ENCODE data around the gene COX20.
"Not testable (repeated sequence)": the region's sequence is repeated elsewhere in the genome, so short reads cannot be mapped to it uniquely, and the experiment has no call there.

COX20 gene

DNA sequence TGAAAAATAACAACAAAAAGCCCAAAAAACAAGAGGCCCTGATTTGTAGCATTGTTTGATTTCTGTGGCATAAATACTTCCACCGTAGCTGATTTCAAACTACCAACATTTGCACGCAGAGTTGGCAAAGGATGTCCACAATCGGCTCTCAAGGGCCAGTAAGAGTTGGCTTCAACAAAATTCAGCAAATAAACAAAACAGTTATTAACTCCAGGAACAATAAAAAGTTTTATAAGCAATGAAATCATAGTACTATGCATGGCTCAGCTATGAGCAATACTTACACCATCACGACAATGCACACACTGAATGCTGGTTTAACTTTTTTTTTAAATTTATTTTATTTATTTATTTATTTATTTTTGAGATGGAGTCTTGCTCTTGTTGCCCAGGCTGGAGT is 8.7 kb upstream of the COX20 start:
- no peak for DNase-seq

DNA sequence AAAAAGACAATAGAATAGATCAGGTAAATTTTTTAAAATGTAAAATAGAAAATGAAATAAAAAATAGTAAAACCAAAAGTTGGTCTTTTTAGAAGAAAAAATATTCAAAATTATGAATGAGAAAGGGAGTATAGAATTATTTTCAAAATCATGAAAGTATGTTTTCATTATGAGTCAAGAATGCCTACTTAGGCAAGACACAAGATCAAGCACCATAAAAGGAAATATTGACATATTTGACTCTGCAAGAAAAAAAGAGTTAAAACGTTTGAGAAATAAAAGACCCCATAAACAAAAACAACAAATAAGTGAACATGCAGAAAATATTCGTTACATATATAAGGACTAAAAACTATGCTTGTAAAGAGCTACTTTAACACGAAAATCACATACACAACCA is 4.8 kb upstream of the COX20 start:
- peak in 1 of 5 experiments; percentile 20 for DNase-seq

DNA sequence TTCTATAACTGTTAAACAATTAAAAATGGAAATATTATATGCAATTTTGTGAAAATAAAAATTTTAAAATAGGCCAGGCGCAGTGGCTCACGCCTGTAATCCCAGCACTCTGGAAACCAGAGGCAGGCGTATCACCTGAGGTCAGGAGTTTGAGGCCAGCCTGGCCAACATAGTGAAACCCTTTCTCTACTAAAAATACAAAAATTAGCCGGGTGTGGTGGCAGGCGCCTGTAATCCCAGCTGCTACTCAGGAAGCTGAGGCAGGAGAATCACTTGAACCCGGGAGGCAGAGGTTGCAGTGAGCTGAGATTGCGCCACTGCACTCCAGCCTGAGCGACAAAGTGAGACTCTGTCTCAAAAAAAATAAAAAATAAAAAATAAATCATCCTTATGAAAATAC is 2.2 kb upstream of the COX20 start:
- not testable (repeated sequence) for DNase-seq

DNA sequence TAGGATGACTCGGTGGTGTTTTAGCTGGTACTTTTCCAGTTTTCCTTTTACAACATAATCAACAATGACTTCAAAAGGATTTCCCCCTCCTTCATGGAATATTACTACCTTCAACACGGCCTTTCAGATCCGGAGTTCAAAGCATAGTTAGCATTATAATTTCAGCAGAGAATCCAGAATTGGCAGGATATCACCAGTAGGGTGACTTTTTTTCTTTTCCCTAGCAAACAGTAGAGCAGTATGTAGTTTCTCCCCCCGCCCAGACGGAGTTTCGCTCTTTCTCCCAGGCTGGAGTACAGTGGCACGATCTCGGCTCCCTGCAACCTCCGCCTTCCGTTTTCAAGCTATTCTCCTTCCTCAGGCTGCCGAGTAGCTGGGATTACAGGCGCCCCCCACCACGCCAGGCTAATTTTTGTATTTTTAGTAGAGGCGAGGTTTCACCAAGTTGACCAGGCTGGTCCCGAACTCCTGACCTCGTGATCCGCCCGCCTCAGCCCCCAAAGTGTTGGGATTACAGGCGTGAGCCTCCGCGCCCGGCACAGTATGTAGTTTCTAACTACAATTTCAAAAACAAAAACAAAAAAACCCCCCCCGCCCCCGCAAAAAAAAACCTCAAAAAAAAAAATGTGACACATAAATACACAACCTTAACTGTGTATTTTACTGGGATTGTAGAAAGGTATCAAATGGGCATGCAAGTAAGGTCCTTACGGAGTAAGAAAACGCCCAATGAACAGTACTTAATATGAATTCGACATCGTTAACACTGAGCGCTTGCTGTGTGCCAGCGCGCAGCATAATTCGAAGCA is 1.5 kb upstream of the COX20 start:
- DNase-seq: peak in 4 of 5 experiments; percentile 40 to 78 (median 45)

DNA sequence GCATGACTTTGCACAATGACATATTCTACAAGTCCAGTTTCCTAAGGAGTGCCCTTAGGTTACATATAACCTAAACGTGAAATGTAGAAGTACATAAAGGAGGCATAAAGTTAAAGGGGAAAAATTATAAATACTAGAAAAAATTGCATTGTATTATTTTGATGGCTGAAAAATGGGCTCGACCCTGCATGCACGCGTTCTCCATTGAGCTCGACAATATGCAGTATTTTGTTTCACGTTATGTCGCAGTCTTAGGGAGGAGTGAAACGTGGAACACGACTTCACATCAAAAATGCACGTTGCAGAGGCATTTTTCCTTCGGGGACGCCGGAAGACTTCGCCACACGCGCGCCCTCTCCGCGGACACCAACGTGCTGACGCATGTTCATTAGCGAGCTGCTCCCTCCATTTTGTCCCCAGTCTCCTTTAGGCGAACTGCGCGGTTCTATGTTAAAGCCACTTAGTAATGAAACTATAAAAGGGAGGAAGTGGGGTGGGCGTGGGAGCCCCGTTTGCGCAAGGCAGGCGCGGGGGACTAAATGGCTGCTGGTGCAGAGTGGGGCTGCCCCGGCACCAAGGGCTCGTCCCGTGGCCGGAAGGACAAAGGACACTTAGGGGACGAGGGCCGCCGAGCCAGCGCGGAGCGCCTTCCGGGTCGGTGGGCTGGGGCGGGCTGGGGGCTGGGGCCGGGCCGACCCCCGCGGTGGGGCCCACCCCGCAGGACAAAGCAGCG is 749 bp upstream of the COX20 start:
- peak; percentile 65 to 97 (median 84) for DNase-seq

DNA sequence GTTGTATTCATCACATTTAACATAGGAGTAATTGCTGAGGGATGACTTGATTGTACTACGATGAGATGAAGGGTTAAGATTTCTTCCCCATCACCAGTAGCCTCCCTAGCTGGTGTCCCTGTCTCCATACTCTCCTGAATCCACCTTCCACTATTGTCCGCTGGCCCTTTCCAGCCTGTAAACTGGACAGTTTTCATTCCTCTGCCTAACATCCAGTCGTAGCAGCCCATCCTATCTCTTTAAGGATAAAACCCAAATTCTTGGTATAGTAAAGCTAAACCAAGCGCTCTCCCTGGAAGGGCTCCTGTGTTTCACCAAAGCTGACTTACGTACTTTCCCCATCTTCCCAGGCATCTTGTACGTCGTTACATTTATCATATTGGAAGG is 670 bp downstream of the COX20 start:
- peak in 1 of 5 experiments; percentile 18 for DNase-seq

DNA sequence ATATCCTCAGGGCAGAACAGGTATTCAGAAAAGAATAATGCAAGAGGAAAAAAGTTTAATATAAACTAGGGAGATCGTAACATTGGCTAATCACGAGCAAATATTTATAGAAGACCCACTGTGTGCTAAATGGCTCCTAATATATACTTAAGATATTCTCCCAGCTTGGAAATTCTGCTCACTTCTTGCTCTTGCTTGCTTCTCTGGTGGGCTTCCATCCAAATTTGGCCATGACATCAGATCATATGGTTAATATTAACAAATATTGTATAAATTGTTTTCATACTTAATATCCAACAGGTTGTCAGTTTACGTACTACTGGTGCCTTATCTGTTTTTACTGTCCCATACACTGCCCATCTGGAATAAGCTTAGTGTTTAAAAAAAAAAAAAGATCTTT is 1.1 kb downstream of the COX20 start:
- DNase-seq: no peak

DNA sequence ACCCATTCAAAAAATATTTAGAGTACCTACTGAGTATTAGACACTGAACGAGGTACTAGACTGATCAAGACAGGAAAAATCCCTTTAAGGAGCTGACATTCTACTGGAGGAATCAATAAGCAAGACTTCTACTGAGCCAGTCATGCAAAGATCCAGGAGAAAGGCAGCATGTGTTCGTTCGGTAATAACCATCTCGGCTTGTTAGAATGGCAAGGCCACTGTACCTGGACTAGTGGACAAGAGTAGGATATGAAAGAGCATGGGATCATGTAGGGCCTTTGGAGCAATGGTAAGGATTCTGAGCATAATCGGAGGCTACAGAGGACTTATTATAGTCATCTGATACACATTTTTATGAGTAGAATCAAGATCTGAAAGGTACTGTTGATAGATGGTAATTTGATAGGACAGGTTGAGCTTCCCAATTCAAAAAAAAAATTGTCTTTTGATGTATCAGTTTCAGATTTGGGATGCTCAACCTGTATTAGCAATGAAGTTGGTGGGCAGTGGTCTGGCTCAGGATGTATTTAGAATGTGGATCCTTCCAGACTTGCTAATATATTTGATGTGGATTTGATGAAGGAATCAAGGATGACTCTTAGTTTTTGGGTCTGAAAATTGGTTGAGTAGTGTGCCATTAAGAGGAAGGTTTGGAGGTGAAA is 2.3 kb downstream of the COX20 start:
- no peak for DNase-seq

DNA sequence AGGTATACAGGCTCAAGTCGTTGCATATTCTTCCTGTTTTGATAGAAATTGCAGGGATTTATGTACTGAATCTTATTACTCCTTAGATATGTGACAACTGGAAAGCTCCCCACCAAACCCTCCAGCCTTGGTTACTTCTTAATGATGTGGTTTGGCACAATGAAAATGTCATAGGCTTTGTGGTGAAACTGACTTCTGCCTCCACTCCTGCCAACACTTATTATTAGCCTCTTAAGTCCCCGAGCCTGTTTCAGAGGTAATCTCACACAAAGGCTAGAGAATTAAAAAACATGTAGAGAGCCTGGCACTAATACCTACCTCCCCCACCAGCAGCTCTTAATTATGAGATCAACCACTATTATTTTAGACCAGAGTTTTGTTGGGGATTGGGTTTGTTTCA is 4.2 kb downstream of the COX20 start:
- DNase-seq: peak in 1 of 5 experiments; percentile 18

DNA sequence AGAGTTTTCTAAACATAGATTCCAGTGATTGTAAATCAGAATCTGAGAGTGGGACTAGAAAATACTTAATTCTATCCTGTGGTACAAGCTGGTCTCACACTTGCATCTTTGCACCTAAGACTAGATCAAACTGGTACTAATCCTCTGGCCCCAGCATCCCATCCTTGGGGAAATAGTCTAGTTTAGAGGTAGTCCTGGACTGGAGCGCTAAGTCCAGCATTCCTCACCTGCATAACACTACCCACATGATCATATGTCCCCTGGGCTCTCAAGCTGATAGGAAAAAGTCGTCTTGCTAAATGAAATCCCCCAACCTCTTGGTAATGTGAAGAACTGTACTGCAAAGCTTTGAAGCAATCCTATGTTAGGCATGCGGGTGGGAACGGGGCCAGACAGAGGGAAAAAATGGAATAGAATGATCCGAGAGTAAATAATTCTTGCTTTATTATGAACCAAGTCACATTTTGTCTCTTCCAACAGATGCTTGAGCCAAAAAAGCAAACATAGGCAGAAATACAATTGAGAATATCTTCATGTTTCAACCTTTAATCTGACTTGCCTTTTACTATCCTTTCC is 4.8 kb downstream of the COX20 start:
- DNase-seq: no peak

DNA sequence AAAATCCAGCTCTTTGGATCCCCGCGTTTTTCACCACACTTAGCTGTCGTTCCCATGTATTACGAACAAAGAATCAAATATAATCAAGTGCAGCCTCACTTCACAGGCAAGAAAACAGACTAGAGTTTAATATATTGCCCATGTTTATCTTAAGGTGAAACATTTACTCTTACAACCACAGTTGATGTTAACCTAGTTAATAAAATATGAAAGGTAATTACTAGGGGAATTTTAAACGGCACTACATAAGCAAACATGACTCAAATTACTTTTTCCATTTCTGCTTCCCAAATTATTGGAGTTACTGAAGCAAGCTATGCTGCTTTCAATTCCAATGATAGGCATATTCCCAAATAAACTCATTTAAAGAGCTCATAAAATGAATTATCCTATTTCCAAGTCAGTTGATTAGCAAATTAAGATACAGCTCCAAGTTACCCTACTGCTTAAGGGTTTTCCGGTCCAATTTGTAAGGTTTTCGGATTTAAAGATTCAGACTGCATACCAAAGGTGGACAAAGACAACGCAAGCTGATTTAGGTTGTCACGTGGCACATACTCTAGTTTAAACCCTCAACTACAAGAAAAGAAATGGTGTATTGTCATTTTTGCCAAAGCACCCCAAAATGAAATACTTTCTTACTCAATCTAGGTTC is 5.9 kb downstream of the COX20 start:
- no peak for DNase-seq

DNA sequence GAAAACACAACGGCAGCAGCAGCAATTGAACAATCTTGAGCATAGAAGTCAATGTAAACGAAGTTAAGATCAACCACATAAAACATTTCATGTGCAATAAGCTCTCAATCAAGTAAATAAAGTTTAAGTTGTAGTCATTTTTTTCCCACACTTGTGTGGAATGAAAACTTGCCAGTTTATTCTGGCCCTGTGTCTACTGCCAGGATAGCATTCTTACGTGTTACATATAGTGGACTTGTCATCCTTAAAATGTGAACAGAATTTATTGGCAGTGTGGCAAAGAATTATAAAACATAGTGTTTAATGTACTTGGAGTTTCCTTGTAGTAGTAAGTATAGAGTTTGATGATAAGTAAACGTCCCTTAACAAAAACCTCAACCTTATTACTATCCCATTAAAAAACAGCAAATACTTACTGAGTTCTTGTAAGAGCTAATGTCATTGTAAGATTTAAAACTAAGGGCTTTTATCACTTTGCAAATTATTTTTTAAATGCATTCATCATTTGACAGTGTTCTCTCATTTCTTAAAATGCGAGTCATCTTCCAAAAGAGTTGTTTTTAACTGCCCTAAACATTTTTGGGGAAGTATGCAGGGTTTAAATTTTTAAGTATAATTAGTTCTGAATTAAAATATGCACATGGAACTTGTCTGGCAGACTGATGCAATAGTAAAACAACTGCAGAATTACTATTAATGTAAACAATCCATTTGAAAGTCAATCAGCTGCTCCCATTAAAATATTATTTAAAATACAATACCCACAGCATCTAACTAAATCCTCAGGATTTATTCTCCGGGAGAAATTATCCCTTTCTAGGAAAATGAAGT is 7.9 kb downstream of the COX20 start:
- DNase-seq: no peak

DNA sequence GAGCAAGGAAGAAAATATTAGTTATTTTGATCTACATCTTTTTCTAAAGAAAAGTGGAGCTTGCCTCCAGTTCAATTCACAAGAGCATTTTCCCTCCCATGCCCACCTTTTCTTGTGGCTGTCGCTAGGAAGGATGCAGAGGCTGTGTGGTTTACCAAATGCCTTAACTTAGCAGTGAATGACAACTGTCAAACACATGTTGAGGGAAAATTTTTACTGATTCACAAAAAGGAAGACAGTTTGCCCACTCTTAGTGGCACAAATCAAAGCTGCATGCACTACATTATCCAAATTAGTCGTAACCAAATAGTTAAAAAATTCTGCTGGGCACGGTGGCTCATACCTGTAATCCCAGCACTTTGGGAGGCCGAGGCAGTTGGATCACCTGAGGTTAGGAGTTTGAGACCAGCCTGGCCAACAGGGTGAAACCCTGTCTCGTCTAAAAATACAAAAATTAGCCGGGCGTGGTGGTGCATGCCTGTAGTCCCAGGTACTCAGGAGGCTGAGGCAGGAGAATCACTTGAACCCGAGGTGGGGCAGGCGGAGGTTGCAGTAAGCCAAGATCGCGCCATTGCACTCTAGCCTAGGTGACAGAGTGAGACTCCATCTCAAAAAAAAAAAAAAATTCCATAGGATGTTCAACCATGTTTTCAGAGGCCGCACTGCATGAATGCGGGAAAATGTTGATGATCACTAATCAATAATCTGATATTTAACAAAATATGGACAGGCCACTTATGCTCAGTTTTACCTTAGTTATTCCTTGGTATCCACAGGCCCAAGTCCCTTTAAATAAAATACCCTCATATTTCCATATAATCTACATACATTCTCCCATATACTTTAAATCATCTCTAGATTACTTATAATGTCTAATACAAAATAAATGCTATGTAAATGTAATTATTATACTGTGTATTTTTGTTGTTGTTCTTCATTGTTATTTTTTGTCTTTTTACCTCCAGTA is 9.0 kb downstream of the COX20 start:
- no peak for DNase-seq

DNA sequence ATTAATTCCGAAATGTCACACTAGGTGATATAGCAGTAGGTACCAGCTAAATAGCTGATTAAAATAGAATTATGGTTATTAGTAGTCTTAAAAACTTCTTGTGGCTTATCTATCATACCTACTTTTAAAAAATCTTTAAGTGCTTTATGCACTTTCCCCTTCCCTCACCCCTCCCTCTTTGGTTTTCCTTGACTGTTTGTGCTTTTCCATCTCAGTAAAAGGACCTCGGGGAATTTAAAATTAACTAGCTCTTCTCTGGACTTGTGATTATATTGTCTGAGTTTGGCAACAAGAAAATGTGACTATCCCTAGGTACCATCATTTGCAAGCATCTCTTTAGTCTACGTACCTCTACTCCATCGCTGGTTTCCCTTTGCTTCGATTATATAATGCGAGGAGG is 11.2 kb downstream of the COX20 start:
- no peak for DNase-seq

DNA sequence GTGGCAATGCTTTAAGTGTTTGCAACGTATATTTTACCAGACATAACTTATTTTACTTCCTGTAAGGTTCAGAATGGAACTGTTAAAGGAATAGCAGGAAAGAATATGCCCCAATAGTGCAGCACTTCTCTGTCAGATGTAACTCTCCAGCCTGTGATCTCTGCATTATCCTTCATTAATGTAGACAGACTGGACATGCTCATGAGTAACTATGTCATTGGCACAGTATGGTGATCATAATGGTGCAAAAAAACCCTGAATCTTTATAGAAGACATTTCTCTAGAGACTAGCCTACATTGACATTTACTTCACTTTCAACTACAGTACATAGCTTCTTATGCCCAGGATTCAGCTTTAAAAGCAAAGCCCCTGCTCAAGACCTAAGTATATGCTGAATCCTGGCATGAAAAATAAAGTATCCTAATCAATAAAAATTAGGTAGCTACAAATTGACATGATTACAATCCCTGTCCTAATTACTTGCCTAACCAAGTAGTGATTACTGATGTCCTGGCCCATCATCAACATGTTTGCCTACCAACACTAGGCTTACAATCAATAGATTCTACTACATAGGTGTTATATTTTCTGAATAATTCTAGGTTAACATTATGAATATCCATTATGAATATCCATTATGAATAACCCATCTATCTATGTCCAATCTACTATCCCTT is 13.9 kb downstream of the COX20 start:
- no peak for DNase-seq

DNA sequence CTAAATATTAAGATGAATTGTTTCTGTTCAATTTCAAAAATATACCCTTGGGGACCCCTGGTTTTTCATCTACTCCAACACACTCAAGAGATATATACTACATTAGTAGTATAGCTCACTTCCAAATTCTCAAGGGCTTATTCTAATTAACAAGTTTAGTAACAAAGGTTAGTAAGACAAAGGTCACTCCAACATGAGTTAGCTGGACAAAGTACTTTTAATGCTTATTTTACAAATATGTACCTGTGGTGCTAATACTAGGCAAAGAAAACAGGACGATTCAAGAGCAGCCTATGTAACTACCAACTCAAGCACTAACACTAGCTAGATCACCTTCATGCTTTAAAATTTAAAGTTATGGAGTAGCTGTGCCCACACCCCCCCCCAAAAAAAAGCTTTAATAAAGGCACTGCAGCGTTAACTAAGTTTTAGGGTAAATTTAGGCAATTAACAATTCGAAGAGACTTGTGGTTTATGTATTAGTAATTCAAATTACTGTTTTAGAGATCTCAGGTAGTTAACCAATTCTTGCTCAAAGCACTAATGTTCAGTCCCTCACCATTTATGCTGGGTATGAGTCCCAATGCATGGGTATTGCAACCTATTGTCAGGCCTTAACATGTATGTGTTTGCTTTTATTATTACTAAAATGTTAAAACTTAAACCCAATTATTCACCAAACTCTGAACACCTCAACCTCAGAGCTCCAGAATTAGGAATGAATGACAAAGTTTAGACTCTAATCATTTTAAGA is 14.8 kb downstream of the COX20 start:
- no peak for DNase-seq

DNA sequence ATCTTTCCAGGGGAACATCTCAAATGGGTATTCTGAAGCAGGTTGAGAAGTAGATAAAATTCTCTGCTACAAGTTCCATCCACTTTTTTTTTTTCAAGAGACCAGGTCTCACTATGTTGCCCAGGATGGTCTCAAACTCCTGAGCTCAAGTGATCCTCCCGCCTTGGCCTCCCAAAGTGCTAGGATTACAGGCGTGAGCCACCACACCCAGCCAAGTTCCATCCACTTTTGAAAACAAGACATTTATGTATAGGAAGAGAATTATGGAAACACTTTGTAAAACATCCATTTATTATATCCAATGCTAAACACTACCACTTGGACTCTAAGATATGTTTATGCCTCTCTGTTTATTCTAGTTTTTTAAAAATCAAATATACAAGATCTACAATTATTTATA is 15.4 kb downstream of the COX20 start:
- no peak for DNase-seq

DNA sequence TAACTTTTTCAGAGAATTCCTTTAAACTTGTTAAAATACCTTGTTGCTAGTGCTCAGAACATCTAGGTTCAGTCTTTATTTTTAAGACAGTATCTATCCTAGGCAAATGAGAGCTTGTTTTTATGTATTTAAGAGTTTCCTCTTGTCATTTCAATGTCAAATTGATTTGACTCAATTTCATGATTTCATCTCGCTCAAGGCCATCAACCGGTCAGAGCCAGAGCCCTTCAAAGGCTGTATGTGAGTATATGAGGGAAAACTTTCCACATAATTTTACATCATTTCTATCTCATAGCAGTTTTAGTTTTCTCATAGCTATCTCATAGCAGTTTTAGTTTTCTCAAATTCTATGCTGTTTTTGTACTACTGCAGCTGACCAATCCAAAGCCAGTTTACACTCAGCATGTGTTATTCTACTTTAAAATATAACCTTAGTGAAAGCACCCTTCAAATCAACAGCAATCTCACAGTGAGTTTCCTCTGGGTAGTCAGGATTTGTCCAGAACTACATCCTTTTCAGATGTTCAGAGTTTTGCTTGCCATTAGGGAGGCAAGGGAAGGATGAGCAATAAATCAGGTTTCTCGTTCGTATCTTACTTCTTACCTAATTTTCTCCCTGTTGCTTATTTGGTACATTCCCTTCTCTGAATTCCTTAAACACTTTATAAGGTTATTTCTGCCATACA is 16.2 kb downstream of the COX20 start:
- DNase-seq: no peak

DNA sequence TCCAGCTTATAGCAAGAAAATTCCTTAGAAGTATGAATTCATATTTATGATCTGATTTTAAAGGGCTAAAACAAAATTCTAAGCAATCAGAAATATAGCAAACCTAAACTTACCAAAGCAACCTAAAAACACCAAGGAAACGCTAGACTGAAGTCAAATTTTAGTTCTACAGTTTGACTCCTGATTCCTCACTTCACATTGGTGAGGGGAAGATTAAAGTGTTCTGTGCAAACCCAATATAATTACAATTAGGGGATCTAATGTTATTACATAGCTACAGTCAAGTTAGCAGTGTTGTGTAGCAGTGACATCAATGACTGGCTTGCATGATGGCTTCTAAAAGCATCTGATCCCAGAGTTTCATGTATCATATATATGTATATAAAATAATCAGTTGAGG is 17.2 kb downstream of the COX20 start:
- DNase-seq: no peak

Data from T-helper 2 cell (primary cell).